GM18520 (cell line): Measurements from ENCODE around the gene SPDYE4.

Experiments
- ATAC-seq: cut with Tn5 transposase; IDR thresholded peaks from one replicate; pipeline ENCODE4 v1.9.1; 2021; ENCODE audit not compliant: unreplicated experiment

SPDYE4 gene

GRCh38 chr17:8741771-8742170 lies 16.6 kb downstream of the SPDYE4 start:
- no peak for ATAC-seq

- no peak for ATAC-seq
Observed at GRCh38 chr17:8741366-8741765, 17.0 kb downstream of the SPDYE4 start.

- ATAC-seq = no peak
Observed at GRCh38 chr17:8740486-8740885, 17.9 kb downstream of the SPDYE4 start.

GRCh38 chr17:8739097-8739496 lies 19.2 kb downstream of the SPDYE4 start:
- no peak for ATAC-seq

- ATAC-seq = no peak
Observed at GRCh38 chr17:8736796-8737195, 21.6 kb downstream of the SPDYE4 start.

- ATAC-seq = no peak
Observed at GRCh38 chr17:8736362-8736761, 22.0 kb downstream of the SPDYE4 start.

- ATAC-seq = no peak
Observed at GRCh38 chr17:8735336-8735939, 22.9 kb downstream of the SPDYE4 start.

GRCh38 chr17:8734876-8735275 lies 23.5 kb downstream of the SPDYE4 start:
- no peak for ATAC-seq

- no peak for ATAC-seq
Observed at GRCh38 chr17:8732406-8733085, 25.8 kb downstream of the SPDYE4 start.

- ATAC-seq = no peak
Observed at GRCh38 chr17:8729860-8730259, 28.5 kb downstream of the SPDYE4 start.

- ATAC-seq = no peak
Observed at GRCh38 chr17:8729421-8729820, 28.9 kb downstream of the SPDYE4 start.

- ATAC-seq = no peak
Observed at GRCh38 chr17:8728971-8729370, 29.4 kb downstream of the SPDYE4 start.

- ATAC-seq = no peak
Observed at GRCh38 chr17:8728251-8728938, 30.0 kb downstream of the SPDYE4 start.

GRCh38 chr17:8726941-8727555 lies 31.3 kb downstream of the SPDYE4 start:
- ATAC-seq = no peak

GRCh38 chr17:8725881-8726876 lies 32.2 kb downstream of the SPDYE4 start:
- no peak for ATAC-seq

- ATAC-seq = no peak
Observed at GRCh38 chr17:8724451-8724850, 33.9 kb downstream of the SPDYE4 start.

GRCh38 chr17:8720596-8720995 lies 37.8 kb downstream of the SPDYE4 start:
- no peak for ATAC-seq

GRCh38 chr17:8719291-8720246 lies 38.8 kb downstream of the SPDYE4 start:
- ATAC-seq = no peak

- no peak for ATAC-seq
Observed at GRCh38 chr17:8718001-8718563, 40.3 kb downstream of the SPDYE4 start.
